Large intestine (tissue), 3 donors: Measurements from ENCODE around the gene M6PR. TPM values are rescaled to one million over a fixed set of nuclear protein-coding genes. Genes with fewer than 3 reads are reported as not detected.
"Not testable (repeated sequence)": the region's sequence is repeated elsewhere in the genome, so short reads cannot be mapped to it uniquely, and the experiment has no call there.

Experiments
- DNase-seq, 2 donors: peaks; one replicate each; pipeline versions ENCODE4 v3.0.0 to v3.0.0-alpha.2; 2013
- H3K27ac ChIP-seq: one replicate; pipeline ENCODE4 v1.5.1; 2013; ENCODE audit warnings: low read length
- H3K27me3 ChIP-seq: 2 replicates; pipeline ENCODE4 v1.6.1; 2013; ENCODE audit warnings: low read length; ENCODE audit not compliant: control insufficient read depth, insufficient read depth
- H3K36me3 ChIP-seq: 2 replicates; pipeline ENCODE4 v1.6.1; 2013; ENCODE audit warnings: low read length; ENCODE audit not compliant: control insufficient read depth, insufficient read depth
- H3K4me1 ChIP-seq: one replicate; pipeline ENCODE4 v1.6.1; 2013; ENCODE audit warnings: low read length; ENCODE audit not compliant: control insufficient read depth, insufficient read depth
- H3K4me3 ChIP-seq: one replicate; pipeline ENCODE4 v1.5.1; 2013; ENCODE audit warnings: low read length
- H3K9me3 ChIP-seq: one replicate; pipeline ENCODE4 v1.6.1; 2013; ENCODE audit warnings: mild to moderate bottlenecking, low read depth, low read length, moderate library complexity; ENCODE audit not compliant: control insufficient read depth
- WGBS: methylation state at CpG from one replicate; pipeline ENCODE4 v1.1.5; 2013; ENCODE audit warnings: low lambda C conversion rate; ENCODE audit not compliant: insufficient coverage; 5-methylcytosine and 5-hydroxymethylcytosine counted together
- polyA plus RNA-seq: library from polyadenylated mRNA; unstranded; fragments of 120-200 nt; gene quantifications from one replicate; pipeline ENCODE4 v1.2.1, GENCODE V29; 2013

Gene M6PR
- polyA plus RNA-seq, 1 donor = 147 TPM

GRCh38 chr12:8913702-8914032, 35.8 kb downstream of the M6PR start:
- Histone ChIP-seq H3K27ac (peak overlapping the region; percentile 84), H3K27me3 (no peaks in the 10 kb centered on the region), H3K4me3 (peak overlapping the region; percentile 67), H3K4me1 (peaks cover 9% of the 10 kb centered on the region), H3K36me3 (peaks cover 4% of the 10 kb centered on the region), H3K9me3 (no peaks in the 10 kb centered on the region)
- DNase-seq = peak in 1 of 2 donors; percentile 30
- 23% methylated on average over 2 of the region's 6 CpGs for WGBS

- Histone ChIP-seq H3K4me3 (no peak overlapping the region), H3K27ac (peak overlapping the region; percentile 20), H3K4me1 (peaks cover 9% of the 10 kb centered on the region), H3K27me3 (no peaks in the 10 kb centered on the region), H3K36me3 (no peaks in the 10 kb centered on the region), H3K9me3 (no peaks in the 10 kb centered on the region)
- DNase-seq = peak; percentile 10 to 16
- WGBS = 22% methylated on average over 7 of the region's 9 CpGs
These were observed 36.5 kb downstream of the M6PR start for GRCh38 chr12:8912914-8913313.

GRCh38 chr12:8911606-8912268, 37.7 kb downstream of the M6PR start:
- Histone ChIP-seq H3K4me3 (no peak overlapping the region), H3K27ac (no peak overlapping the region)
- WGBS = 64% methylated on average over 2 of the region's 3 CpGs

GRCh38 chr12:8909752-8910151, 39.7 kb downstream of the M6PR start:
- H3K4me1 ChIP-seq = peaks cover 5% of the 10 kb centered on the region
- H3K27me3 ChIP-seq = no peaks in the 10 kb centered on the region
- H3K4me3 ChIP-seq = no peak overlapping the region
- no peaks in the 10 kb centered on the region for H3K36me3 ChIP-seq
- DNase-seq = no peak
- H3K9me3 ChIP-seq = no peaks in the 10 kb centered on the region
- H3K27ac ChIP-seq = no peak overlapping the region
- WGBS = 100% methylated on average over 2 of the region's 5 CpGs

More at GRCh38 chr12:8911606-8912268, 37.7 kb downstream of the M6PR start:
- H3K36me3 ChIP-seq = no peaks in the 10 kb centered on the region
- no peak for DNase-seq
- H3K4me1 ChIP-seq = peaks cover 9% of the 10 kb centered on the region
- H3K27me3 ChIP-seq = no peaks in the 10 kb centered on the region
- H3K9me3 ChIP-seq = no peaks in the 10 kb centered on the region

GRCh38 chr12:8907513-8907912, 41.9 kb downstream of the M6PR start:
- Histone ChIP-seq H3K4me1 (no peaks in the 10 kb centered on the region), H3K27me3 (no peaks in the 10 kb centered on the region), H3K9me3 (no peaks in the 10 kb centered on the region), H3K36me3 (no peaks in the 10 kb centered on the region), H3K4me3 (no peak overlapping the region), H3K27ac (no peak overlapping the region)
- no CpG with 5 or more reads among the region's 3 CpGs for WGBS
- DNase-seq = no peak

GRCh38 chr12:8906266-8907180, 42.9 kb downstream of the M6PR start:
- Histone ChIP-seq H3K4me3 (no peak overlapping the region), H3K4me1 (no peaks in the 10 kb centered on the region), H3K27me3 (no peaks in the 10 kb centered on the region), H3K27ac (no peak overlapping the region), H3K36me3 (no peaks in the 10 kb centered on the region), H3K9me3 (no peaks in the 10 kb centered on the region)
- no peak for DNase-seq
- 90% methylated on average over 2 of the region's 16 CpGs for WGBS

- H3K4me1 ChIP-seq = no peaks in the 10 kb centered on the region
- H3K27me3 ChIP-seq = no peaks in the 10 kb centered on the region
- H3K36me3 ChIP-seq = no peaks in the 10 kb centered on the region
- WGBS = 92% methylated on average over 2 of the region's 10 CpGs
- no peaks in the 10 kb centered on the region for H3K9me3 ChIP-seq
- no peak overlapping the region for H3K4me3 ChIP-seq
- no peak for DNase-seq
- no peak overlapping the region for H3K27ac ChIP-seq
These were observed 43.9 kb downstream of the M6PR start for GRCh38 chr12:8905546-8905945.

GRCh38 chr12:8904665-8905064, 44.8 kb downstream of the M6PR start:
- no peak overlapping the region for H3K27ac ChIP-seq

GRCh38 chr12:8903646-8904045, 45.8 kb downstream of the M6PR start:
- Histone ChIP-seq H3K9me3 (no peaks in the 10 kb centered on the region), H3K4me1 (no peaks in the 10 kb centered on the region), H3K4me3 (no peak overlapping the region), H3K36me3 (no peaks in the 10 kb centered on the region), H3K27ac (no peak overlapping the region), H3K27me3 (no peaks in the 10 kb centered on the region)
- no peak for DNase-seq
- WGBS = no CpG with 5 or more reads among the region's 3 CpGs

More at GRCh38 chr12:8904665-8905064, 44.8 kb downstream of the M6PR start:
- no peaks in the 10 kb centered on the region for H3K9me3 ChIP-seq
- H3K4me3 ChIP-seq = no peak overlapping the region
- no peaks in the 10 kb centered on the region for H3K4me1 ChIP-seq
- H3K27me3 ChIP-seq = no peaks in the 10 kb centered on the region
- H3K36me3 ChIP-seq = no peaks in the 10 kb centered on the region
- DNase-seq = no peak

GRCh38 chr12:8902703-8903102, 46.7 kb downstream of the M6PR start:
- no CpG with 5 or more reads among the region's 5 CpGs for WGBS
- H3K27me3 ChIP-seq, H3K36me3 ChIP-seq, H3K4me3 ChIP-seq, H3K9me3 ChIP-seq, H3K4me1 ChIP-seq, H3K27ac ChIP-seq, DNase-seq: not testable (repeated sequence)
